ENCODE results near the gene POC1B. TPM values are rescaled to one million over a fixed set of nuclear protein-coding genes. Genes with fewer than 3 reads are reported as not detected.

The POC1B gene
- total and polyA plus RNA-seq, 10 donors: 10.5 to 47.3 (median 30.4) TPM

DNA sequence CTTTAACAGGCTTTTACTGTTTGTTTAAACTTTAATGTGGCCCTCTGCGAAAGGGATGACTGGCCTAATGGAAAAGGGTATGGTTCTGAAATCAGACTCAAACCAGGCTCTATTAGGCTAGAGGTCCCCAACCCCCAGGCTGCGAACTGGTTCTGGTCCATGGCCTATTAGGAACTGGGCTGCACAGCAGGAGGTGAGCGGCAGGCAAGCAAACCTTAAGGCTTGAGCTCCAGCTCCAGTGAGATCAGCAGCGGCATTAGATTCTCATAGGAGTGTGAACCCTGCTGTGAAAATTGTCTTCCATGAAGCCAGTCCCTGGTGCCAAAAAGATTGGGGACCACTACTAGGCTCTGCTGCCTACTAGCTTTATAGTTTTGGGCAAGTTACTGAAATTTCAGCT lies 12.3 kb downstream of the POC1B start:
- 85 to 93% (median 93%) methylated on average over 4 of the region's 4 CpGs for WGBS, 5 donors
- TF ChIP-seq, protein P1, sequence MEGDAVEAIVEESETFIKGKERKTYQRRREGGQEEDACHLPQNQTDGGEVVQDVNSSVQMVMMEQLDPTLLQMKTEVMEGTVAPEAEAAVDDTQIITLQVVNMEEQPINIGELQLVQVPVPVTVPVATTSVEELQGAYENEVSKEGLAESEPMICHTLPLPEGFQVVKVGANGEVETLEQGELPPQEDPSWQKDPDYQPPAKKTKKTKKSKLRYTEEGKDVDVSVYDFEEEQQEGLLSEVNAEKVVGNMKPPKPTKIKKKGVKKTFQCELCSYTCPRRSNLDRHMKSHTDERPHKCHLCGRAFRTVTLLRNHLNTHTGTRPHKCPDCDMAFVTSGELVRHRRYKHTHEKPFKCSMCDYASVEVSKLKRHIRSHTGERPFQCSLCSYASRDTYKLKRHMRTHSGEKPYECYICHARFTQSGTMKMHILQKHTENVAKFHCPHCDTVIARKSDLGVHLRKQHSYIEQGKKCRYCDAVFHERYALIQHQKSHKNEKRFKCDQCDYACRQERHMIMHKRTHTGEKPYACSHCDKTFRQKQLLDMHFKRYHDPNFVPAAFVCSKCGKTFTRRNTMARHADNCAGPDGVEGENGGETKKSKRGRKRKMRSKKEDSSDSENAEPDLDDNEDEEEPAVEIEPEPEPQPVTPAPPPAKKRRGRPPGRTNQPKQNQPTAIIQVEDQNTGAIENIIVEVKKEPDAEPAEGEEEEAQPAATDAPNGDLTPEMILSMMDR (IDR thresholded peaks at IDR 0.05 in 8 of 11, conservative IDR thresholded peaks at IDR 0.05 in 3 of 11): no peak
- TF ChIP-seq POLR2A (IDR thresholded peaks at IDR 0.05) (no peak), POLR2AphosphoS5 (IDR thresholded peaks at IDR 0.05) (no peak)
- Histone ChIP-seq H3K4me3 (no peak overlapping the region), H3K27me3 (replicated peaks in 1 of 7) (no peaks in the 10 kb centered on the region), H3K9me3 (no peaks in the 10 kb centered on the region), H3K4me1 (peaks cover 0 to 47% (median 29%) of the 10 kb centered on the region in 6 donors), H3K27ac (peak overlapping the region in 6 of 8 donors; percentile 15 to 63 (median 58)), H3K36me3 (no peaks in the 10 kb centered on the region)
- DNase-seq: no peak
- intact Hi-C loops (cut with DNase I; ENCODE audit: low total_unique reads): no loop called here

- intact Hi-C loops (cut with DNase I; ENCODE audit: low total_unique reads): no loop called here
- TF ChIP-seq, protein P1 (IDR thresholded peaks at IDR 0.05 in 8 of 11, conservative IDR thresholded peaks at IDR 0.05 in 3 of 11): no peak
- TF ChIP-seq POLR2A (IDR thresholded peaks at IDR 0.05) (no peak), POLR2AphosphoS5 (IDR thresholded peaks at IDR 0.05) (no peak)
- Histone ChIP-seq H3K9me3 (no peaks in the 10 kb centered on the region), H3K4me3 (no peak overlapping the region), H3K4me1 (peaks cover 0 to 4% (median 0%) of the 10 kb centered on the region in 6 donors), H3K27me3 (replicated peaks in 1 of 7) (no peaks in the 10 kb centered on the region), H3K27ac (no peak overlapping the region), H3K36me3 (no peaks in the 10 kb centered on the region)
- WGBS, 5 donors: 79 to 82% (median 81%) methylated on average over 9 of the region's 9 CpGs
- DNase-seq: no peak
These were observed 18.6 kb downstream of the POC1B start for GRCh38 chr12:89507015-89507824.

GRCh38 chr12:89506050-89506449 lies 19.8 kb downstream of the POC1B start:
- Histone ChIP-seq H3K27ac (no peak overlapping the region), H3K27me3 (replicated peaks in 1 of 7) (no peaks in the 10 kb centered on the region), H3K4me3 (no peak overlapping the region), H3K4me1 (no peaks in the 10 kb centered on the region), H3K36me3 (no peaks in the 10 kb centered on the region), H3K9me3 (no peaks in the 10 kb centered on the region)
- intact Hi-C loops (cut with DNase I; ENCODE audit: low total_unique reads): no loop called here
- TF ChIP-seq POLR2A (IDR thresholded peaks at IDR 0.05): no peak
- no peak for TF ChIP-seq POLR2AphosphoS5 (IDR thresholded peaks at IDR 0.05)
- TF ChIP-seq, protein P1 (IDR thresholded peaks at IDR 0.05 in 8 of 11, conservative IDR thresholded peaks at IDR 0.05 in 3 of 11): no peak
- WGBS, 5 donors: 0 to 100% (median 66%) methylated on average over 1 of the region's 1 CpG
- DNase-seq: no peak

DNA sequence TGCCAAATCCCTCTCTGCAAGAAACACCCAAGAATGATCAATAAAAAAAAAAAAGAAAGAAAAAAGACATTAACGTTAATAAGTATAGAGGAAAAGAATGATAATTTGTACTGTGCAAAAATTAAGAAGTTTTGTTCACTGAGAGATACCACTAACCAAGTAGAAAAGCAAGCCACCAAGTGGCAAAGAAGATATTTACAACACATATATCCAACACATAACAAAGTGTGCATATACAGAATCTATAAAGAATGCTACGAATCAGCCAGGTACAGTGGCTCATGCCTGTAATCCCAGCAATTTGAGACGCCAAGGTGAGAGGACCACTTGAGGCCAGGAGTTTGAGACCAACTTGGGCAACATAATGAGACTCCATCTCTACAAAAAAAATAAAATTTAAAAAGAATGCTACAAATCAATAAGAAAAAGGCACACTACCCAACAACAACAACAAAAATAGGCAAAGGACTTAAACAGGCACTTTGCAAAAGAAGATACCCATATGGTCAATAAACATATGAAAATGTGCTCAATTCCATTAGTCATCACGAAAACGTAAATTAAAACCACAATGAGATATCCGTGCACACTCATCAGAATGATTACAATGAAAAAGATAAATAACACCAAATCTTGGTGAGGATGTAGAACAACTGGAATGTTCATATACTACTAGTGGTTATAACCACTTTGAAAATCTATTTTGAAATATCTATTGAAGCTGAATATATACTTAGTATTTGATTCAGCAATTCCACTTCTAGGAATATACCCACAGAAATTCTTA lies 21.1 kb downstream of the POC1B start:
- WGBS, 5 donors: 89 to 97% (median 92%) methylated on average over 6 of the region's 6 CpGs

More for the DNA sequence above, 21.1 kb downstream of the POC1B start:
- H3K4me1 ChIP-seq: no peaks in the 10 kb centered on the region
- no peak for DNase-seq
- TF ChIP-seq, protein P1 (IDR thresholded peaks at IDR 0.05 in 8 of 11, conservative IDR thresholded peaks at IDR 0.05 in 3 of 11): no peak
- TF ChIP-seq POLR2AphosphoS5 (IDR thresholded peaks at IDR 0.05): no peak
- TF ChIP-seq POLR2A (IDR thresholded peaks at IDR 0.05): no peak
- H3K27me3 ChIP-seq (replicated peaks in 1 of 7): no peaks in the 10 kb centered on the region
- intact Hi-C loops (cut with DNase I; ENCODE audit: low total_unique reads): no loop called here
- H3K4me3 ChIP-seq: no peak overlapping the region
- peaks cover 0 to 8% (median 3%) of the 10 kb centered on the region in 6 donors for H3K36me3 ChIP-seq
- no peak overlapping the region for H3K27ac ChIP-seq
- H3K9me3 ChIP-seq: no peaks in the 10 kb centered on the region
